Loucy (cell line): Measurements from ENCODE around the gene TAGLN3.
A peak's percentile ranks its signal among the peaks of the same experiment; 100 is the strongest.

ENCODE experiments used
- H2AFZ ChIP-seq: fragments of 200-600 bp; sonication (generic); 2 replicates; pipeline ENCODE4 v1.6.0; 2016; ENCODE audit warnings: antibody characterized with exemption, mild to moderate bottlenecking, low read length, moderate library complexity
- H3F3A ChIP-seq: fragments of 200-600 bp; 2 replicates; pipeline ENCODE4 v1.6.0; 2016; ENCODE audit warnings: antibody characterized with exemption, low read depth, mild to moderate bottlenecking
- H3K27me3 ChIP-seq: fragments of 200-600 bp; sonication (generic); 2 replicates; pipeline ENCODE4 v1.6.1; 2014; ENCODE audit warnings: low read length, mild to moderate bottlenecking; ENCODE audit not compliant: insufficient read depth, poor library complexity, severe bottlenecking
- H3K36me3 ChIP-seq: fragments of 200-600 bp; sonication (generic); 2 replicates; pipeline ENCODE4 v1.6.1; 2016; ENCODE audit warnings: low read length; ENCODE audit not compliant: insufficient read depth
- H3K4me1 ChIP-seq: fragments of 200-600 bp; sonication (generic); 2 replicates; pipeline ENCODE4 v1.5.1; 2014; ENCODE audit warnings: low read length, mild to moderate bottlenecking; ENCODE audit not compliant: insufficient read depth, poor library complexity, severe bottlenecking
- H3K4me2 ChIP-seq: fragments of 200-600 bp; sonication (generic); 2 replicates; pipeline ENCODE4 v1.6.0; 2014; ENCODE audit warnings: antibody characterized with exemption, low read length, low read depth, mild to moderate bottlenecking; ENCODE audit not compliant: poor library complexity, severe bottlenecking
- H3K4me3 ChIP-seq: fragments of 200-600 bp; sonication (generic); 2 replicates; pipeline ENCODE4 v1.5.1; 2014; ENCODE audit warnings: low read length, mild to moderate bottlenecking, mixed read lengths; ENCODE audit not compliant: poor library complexity, severe bottlenecking
- H3K79me2 ChIP-seq: fragments of 200-600 bp; sonication (generic); 2 replicates; pipeline ENCODE4 v1.6.1; 2014; ENCODE audit warnings: low read length; ENCODE audit not compliant: insufficient read depth
- H3K9ac ChIP-seq: fragments of 200-600 bp; sonication (generic); 2 replicates; pipeline ENCODE4 v1.6.0; 2014; ENCODE audit warnings: mild to moderate bottlenecking, low read depth, low read length, moderate library complexity; ENCODE audit not compliant: poor library complexity, severe bottlenecking
- H3K9me2 ChIP-seq: fragments of 200-600 bp; sonication (generic); replicated peaks from 2 replicates; pipeline ENCODE4 v1.6.1; 2016; ENCODE audit warnings: low read depth, low read length, mixed read lengths
- H3K9me3 ChIP-seq: fragments of 200-600 bp; sonication (generic); 2 replicates; pipeline ENCODE4 v1.6.1; 2014; ENCODE audit warnings: mild to moderate bottlenecking, antibody characterized with exemption, low read length, low read depth; ENCODE audit not compliant: insufficient read depth
- H4K20me1 ChIP-seq: fragments of 200-600 bp; sonication (generic); 2 replicates; pipeline ENCODE4 v1.6.0; 2014; ENCODE audit warnings: antibody characterized with exemption, low read length, mild to moderate bottlenecking; ENCODE audit not compliant: insufficient read depth, poor library complexity, severe bottlenecking
- EZH2phosphoT487 ChIP-seq: fragments of 200-600 bp; IDR thresholded peaks from 2 replicates; pipeline ENCODE4 v1.6.1; 2018; ENCODE audit warnings: antibody characterized with exemption, mild to moderate bottlenecking, moderate library complexity, borderline replicate concordance
- TF ChIP-seq, protein P1 (sequence below): fragments of 200-600 bp; sonication (generic); conservative IDR thresholded peaks from 2 replicates; pipeline ENCODE4 v1.5.1; 2014; ENCODE audit warnings: mild to moderate bottlenecking, antibody characterized with exemption, low read length

TAGLN3 gene

GRCh38 chr3:111979434-111980038, 19.2 kb upstream of the TAGLN3 start:
- Histone ChIP-seq H2AFZ (peak overlapping the region; percentile 95), H3K79me2 (peaks cover 56% of the 10 kb centered on the region), H4K20me1 (peaks cover 39% of the 10 kb centered on the region), H3K4me1 (peaks cover 50% of the 10 kb centered on the region), H3K36me3 (no peaks in the 10 kb centered on the region), H3K4me3 (peak overlapping the region; percentile 86), H3K9ac (peak overlapping the region; percentile 85), H3K9me2 (no peaks in the 10 kb centered on the region), H3K9me3 (no peaks in the 10 kb centered on the region), H3F3A (no peaks in the 10 kb centered on the region), H3K4me2 (peak overlapping the region; percentile 75), H3K27me3 (no peaks in the 10 kb centered on the region)
- TF ChIP-seq EZH2phosphoT487: no peak
- TF ChIP-seq, protein P1, sequence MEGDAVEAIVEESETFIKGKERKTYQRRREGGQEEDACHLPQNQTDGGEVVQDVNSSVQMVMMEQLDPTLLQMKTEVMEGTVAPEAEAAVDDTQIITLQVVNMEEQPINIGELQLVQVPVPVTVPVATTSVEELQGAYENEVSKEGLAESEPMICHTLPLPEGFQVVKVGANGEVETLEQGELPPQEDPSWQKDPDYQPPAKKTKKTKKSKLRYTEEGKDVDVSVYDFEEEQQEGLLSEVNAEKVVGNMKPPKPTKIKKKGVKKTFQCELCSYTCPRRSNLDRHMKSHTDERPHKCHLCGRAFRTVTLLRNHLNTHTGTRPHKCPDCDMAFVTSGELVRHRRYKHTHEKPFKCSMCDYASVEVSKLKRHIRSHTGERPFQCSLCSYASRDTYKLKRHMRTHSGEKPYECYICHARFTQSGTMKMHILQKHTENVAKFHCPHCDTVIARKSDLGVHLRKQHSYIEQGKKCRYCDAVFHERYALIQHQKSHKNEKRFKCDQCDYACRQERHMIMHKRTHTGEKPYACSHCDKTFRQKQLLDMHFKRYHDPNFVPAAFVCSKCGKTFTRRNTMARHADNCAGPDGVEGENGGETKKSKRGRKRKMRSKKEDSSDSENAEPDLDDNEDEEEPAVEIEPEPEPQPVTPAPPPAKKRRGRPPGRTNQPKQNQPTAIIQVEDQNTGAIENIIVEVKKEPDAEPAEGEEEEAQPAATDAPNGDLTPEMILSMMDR: no peak

- peak overlapping the region; percentile 85 for H3K9ac ChIP-seq
Measured at GRCh38 chr3:111980716-111981456, 17.8 kb upstream of the TAGLN3 start.

DNA sequence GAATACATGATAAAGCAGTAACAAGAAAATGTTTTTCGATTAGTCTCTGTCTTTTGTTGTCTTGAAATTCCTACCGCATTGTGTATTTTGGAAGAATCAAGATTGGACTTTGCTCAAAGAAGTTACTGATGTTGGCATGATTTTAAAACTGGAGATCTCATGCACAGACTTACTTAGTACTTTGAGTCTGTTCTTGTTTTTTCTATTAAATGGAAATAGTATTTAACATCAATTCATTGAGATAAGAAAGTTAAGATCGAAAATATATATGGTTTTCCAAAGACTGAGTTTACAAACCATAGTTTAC, 17.3 kb upstream of the TAGLN3 start:
- Histone ChIP-seq H3K79me2 (peaks cover 64% of the 10 kb centered on the region), H3K4me2 (peak overlapping the region; percentile 75), H3F3A (no peaks in the 10 kb centered on the region), H3K36me3 (no peaks in the 10 kb centered on the region), H3K9me2 (no peaks in the 10 kb centered on the region), H2AFZ (no peak overlapping the region), H3K9me3 (no peaks in the 10 kb centered on the region), H3K9ac (peak overlapping the region; percentile 85), H3K4me3 (peak overlapping the region; percentile 86), H3K4me1 (peaks cover 60% of the 10 kb centered on the region), H3K27me3 (no peaks in the 10 kb centered on the region), H4K20me1 (peaks cover 46% of the 10 kb centered on the region)
- TF ChIP-seq EZH2phosphoT487: no peak
- TF ChIP-seq, protein P1: no peak

More at GRCh38 chr3:111980716-111981456, 17.8 kb upstream of the TAGLN3 start:
- H3F3A ChIP-seq: no peaks in the 10 kb centered on the region
- H4K20me1 ChIP-seq: peaks cover 46% of the 10 kb centered on the region
- H3K4me3 ChIP-seq: peak overlapping the region; percentile 86
- no peaks in the 10 kb centered on the region for H3K9me3 ChIP-seq
- H2AFZ ChIP-seq: no peak overlapping the region
- H3K4me2 ChIP-seq: peak overlapping the region; percentile 75
- H3K36me3 ChIP-seq: no peaks in the 10 kb centered on the region
- H3K27me3 ChIP-seq: no peaks in the 10 kb centered on the region
- peaks cover 64% of the 10 kb centered on the region for H3K79me2 ChIP-seq
- TF ChIP-seq EZH2phosphoT487: no peak
- TF ChIP-seq, protein P1: no peak
- H3K4me1 ChIP-seq: peaks cover 60% of the 10 kb centered on the region
- no peaks in the 10 kb centered on the region for H3K9me2 ChIP-seq
